Measurements from ENCODE around the gene SLC10A1. TPM values are rescaled to one million over a fixed set of nuclear protein-coding genes. Genes with fewer than 3 reads are reported as not detected.
A peak's percentile ranks its signal among the peaks of the same experiment; 100 is the strongest.

The SLC10A1 gene
- total RNA-seq, 4 donors from 2014 or later, result not detected

DNA sequence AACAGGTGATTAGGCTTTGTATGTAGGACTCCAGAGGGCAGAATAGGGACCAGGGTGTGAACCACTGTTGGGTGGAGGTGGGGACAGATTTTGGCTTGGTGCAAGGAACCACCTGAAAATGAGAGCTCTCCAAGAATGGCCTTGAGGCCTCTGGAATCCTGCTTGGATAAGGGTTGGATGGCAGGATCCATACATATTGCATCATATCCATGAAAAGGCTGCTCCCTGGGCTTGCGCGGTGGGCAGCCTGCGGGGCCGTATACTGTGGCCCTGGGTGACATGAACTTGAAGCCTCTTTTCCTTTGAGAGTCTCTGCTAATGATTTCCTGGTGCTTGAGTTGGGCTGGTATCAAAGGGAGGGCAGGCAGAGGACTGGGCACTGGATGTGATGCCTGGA lies 1.3 kb upstream of the SLC10A1 start:
- Histone ChIP-seq H3K4me1 (peaks cover 0 to 9% (median 3%) of the 10 kb centered on the region in 3 donors), H3K27me3 (peaks cover 0 to 10% (median 0%) of the 10 kb centered on the region in 4 donors), H3K4me3 (no peak overlapping the region), H3K36me3 (no peaks in the 10 kb centered on the region), H3K9me3 (no peaks in the 10 kb centered on the region), H3K27ac (no peak overlapping the region)
- 96 to 97% methylated on average over 4 of the region's 4 CpGs for WGBS, 2 donors
- intact Hi-C loops (cut with DNase I), result no loop called here
- DNase-seq, result no peak
- no peak for TF ChIP-seq POLR2A (IDR thresholded peaks at IDR 0.05)
- TF ChIP-seq, protein P1, sequence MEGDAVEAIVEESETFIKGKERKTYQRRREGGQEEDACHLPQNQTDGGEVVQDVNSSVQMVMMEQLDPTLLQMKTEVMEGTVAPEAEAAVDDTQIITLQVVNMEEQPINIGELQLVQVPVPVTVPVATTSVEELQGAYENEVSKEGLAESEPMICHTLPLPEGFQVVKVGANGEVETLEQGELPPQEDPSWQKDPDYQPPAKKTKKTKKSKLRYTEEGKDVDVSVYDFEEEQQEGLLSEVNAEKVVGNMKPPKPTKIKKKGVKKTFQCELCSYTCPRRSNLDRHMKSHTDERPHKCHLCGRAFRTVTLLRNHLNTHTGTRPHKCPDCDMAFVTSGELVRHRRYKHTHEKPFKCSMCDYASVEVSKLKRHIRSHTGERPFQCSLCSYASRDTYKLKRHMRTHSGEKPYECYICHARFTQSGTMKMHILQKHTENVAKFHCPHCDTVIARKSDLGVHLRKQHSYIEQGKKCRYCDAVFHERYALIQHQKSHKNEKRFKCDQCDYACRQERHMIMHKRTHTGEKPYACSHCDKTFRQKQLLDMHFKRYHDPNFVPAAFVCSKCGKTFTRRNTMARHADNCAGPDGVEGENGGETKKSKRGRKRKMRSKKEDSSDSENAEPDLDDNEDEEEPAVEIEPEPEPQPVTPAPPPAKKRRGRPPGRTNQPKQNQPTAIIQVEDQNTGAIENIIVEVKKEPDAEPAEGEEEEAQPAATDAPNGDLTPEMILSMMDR (IDR thresholded peaks at IDR 0.05), result no peak

DNA sequence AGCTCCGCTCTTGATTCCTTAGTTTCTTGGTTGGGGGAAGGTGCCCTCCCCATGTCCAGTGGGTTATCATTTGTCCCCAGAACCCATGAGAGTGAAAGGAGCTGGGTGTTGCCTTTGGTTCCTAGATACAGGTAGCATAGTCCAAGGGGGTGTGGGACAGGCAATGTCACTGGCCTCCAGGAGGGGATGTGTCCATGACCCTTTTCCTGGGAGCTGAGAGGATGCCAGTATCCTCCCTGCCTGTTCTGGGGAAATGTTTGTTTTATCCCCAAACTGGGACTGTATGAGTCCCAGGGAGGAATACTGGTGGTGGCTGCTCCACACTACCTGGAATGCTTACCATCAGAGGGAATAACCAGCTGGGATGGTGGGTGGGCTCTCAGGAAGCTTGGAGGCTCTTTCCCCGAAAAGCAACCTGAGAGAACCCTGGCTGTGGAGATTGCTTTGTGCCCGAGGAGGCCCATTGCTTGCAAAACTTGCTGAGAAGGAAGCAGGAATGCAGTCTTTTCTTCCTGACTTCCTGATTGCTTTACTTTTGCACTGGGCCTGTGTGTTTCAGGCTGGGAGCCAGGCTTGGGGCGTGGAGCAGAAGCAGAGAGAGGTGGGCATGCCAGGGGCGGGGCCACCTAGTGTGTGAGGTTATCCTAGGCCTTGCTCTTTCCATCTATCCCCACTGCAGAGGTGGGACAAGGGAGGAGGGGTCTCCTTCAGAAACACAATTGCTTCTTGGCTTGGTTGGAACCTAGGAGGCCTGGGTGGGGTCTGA lies 715 bp upstream of the SLC10A1 start:
- no peaks in the 10 kb centered on the region for H3K9me3 ChIP-seq
- H3K36me3 ChIP-seq, result no peaks in the 10 kb centered on the region
- peaks cover 0 to 10% (median 0%) of the 10 kb centered on the region in 4 donors for H3K27me3 ChIP-seq
- intact Hi-C loops (cut with DNase I), result no loop called here
- 58 to 100% methylated on average over 1 to 5 of the region's 5 CpGs for WGBS, 2 donors
- peak overlapping the region in 1 of 4 donors; percentile 14 for H3K27ac ChIP-seq
- no peak for TF ChIP-seq POLR2A (IDR thresholded peaks at IDR 0.05)
- TF ChIP-seq, protein P1 (IDR thresholded peaks at IDR 0.05), result no peak
- no peak overlapping the region for H3K4me3 ChIP-seq
- DNase-seq, result no peak
- H3K4me1 ChIP-seq, result peaks cover 0 to 9% (median 3%) of the 10 kb centered on the region in 3 donors

- H3K36me3 ChIP-seq, result no peaks in the 10 kb centered on the region
- H3K4me1 ChIP-seq, result peaks cover 0 to 9% (median 3%) of the 10 kb centered on the region in 3 donors
- WGBS, 2 donors, result 17 to 72% methylated on average over 1 to 3 of the region's 4 CpGs
Observed at GRCh38 chr14:69795691-69796090, 1.4 kb downstream of the SLC10A1 start.

GRCh38 chr14:69794791-69795190 lies 2.2 kb downstream of the SLC10A1 start:
- WGBS, 2 donors, result 77 to 90% methylated on average over 3 of the region's 3 CpGs
- no peaks in the 10 kb centered on the region for H3K9me3 ChIP-seq
- no peaks in the 10 kb centered on the region for H3K36me3 ChIP-seq
- DNase-seq, result no peak
- H3K27ac ChIP-seq, result no peak overlapping the region
- H3K27me3 ChIP-seq, result no peaks in the 10 kb centered on the region
- peaks cover 0 to 9% (median 3%) of the 10 kb centered on the region in 3 donors for H3K4me1 ChIP-seq
- intact Hi-C loops (cut with DNase I), result no loop called here
- no peak for TF ChIP-seq POLR2A (IDR thresholded peaks at IDR 0.05)
- TF ChIP-seq, protein P1 (IDR thresholded peaks at IDR 0.05), result no peak
- no peak overlapping the region for H3K4me3 ChIP-seq

More at GRCh38 chr14:69795691-69796090, 1.4 kb downstream of the SLC10A1 start:
- H3K27ac ChIP-seq, result no peak overlapping the region
- no peak overlapping the region for H3K4me3 ChIP-seq
- TF ChIP-seq POLR2A (IDR thresholded peaks at IDR 0.05), result no peak
- TF ChIP-seq, protein P1 (IDR thresholded peaks at IDR 0.05), result no peak
- H3K9me3 ChIP-seq, result no peaks in the 10 kb centered on the region
- DNase-seq, result no peak
- no peaks in the 10 kb centered on the region for H3K27me3 ChIP-seq
- intact Hi-C loops (cut with DNase I), result no loop called here

DNA sequence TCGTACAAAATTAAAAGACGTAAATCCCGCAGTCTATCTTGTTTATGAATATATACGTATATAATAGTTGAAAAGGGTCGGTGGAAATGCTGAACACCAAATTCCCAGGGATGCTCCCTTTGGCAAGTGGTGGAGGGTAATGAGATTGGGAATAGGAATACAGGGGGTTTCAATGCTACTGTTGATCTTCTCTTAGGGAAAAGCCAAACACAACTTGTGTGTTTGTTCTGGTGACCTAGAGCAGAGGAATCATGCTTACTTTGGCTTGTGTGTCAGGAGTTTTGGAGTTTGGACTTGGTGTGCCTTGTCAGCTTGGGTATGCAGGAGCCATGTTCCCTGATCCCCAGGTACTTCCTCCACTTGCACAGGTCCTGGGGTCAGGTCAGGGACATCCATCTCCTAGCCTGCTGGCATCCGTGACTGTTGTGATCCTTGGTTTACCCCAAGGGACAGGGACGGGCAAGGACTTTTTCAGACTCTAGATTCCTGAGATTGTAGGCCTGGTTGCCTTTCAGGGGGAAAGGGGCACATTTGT lies 4.1 kb downstream of the SLC10A1 start:
- Histone ChIP-seq H3K27ac (no peak overlapping the region), H3K9me3 (no peaks in the 10 kb centered on the region), H3K4me1 (peaks cover 0 to 7% (median 3%) of the 10 kb centered on the region in 3 donors), H3K27me3 (no peaks in the 10 kb centered on the region), H3K4me3 (no peak overlapping the region), H3K36me3 (no peaks in the 10 kb centered on the region)
- no peak for TF ChIP-seq POLR2A (IDR thresholded peaks at IDR 0.05)
- TF ChIP-seq, protein P1 (IDR thresholded peaks at IDR 0.05), result no peak
- intact Hi-C loops (cut with DNase I), result no loop called here
- DNase-seq, result no peak
- WGBS, 2 donors, result 86 to 91% methylated on average over 7 of the region's 7 CpGs
